Articular chondrocyte of knee joint (primary cell): ENCODE data around the gene STK32C. TPM values are rescaled to one million over a fixed set of nuclear protein-coding genes. Genes with fewer than 3 reads are reported as not detected.

ENCODE experiments used
- total RNA-seq: library from RNA; depleted of rRNA; stranded (reverse); fragments of >200 nt; gene quantifications from 2 replicates; pipeline ENCODE4 v1.2.3, GENCODE V29; 2012

The STK32C gene
- 6.8 and 9.1 TPM in 2 replicates for total RNA-seq

DNA sequence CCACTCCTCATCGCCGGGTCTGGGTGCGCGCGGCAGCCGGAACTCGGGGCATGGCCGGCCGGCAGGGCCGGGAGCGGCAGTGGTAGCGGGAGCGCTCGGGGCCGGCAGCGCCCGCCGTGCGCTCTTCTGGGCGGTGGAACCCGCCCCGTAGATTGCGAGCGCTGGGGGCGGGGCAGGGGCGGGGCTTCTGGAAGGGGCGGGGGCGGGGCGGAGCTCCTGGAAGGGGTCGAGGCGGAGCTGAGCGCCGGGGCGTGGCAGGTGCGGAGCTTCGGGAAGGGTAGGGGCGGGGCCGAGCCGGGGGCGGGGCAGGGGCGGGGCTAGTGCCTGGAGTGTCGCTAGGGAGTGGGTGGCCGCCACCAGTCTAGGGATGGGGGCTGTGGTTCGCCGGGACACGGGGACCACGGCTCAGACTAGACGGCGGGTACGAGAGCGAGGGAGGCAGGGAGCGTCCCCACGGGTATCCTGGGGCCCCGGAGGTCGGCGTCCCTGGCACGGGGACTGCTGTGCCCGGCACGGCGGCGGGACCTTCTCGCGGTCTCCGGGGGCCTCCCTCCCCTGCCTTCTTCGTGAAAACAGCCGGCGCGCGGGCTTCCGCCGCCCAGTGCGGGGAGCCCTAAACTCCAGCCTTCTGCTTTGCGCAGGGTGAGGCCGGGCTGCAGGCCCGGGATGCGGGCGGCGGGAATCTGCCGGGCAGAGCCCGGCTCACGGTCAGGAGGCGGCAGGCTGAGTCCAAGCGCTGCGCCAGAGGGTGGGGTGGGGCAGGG, at the start of gene STK32C:
STK32C (minus strand) TSS at position 128 of the 764 bp plus-strand sequence; CDS start at position 11, 117 bp downstream.

DNA sequence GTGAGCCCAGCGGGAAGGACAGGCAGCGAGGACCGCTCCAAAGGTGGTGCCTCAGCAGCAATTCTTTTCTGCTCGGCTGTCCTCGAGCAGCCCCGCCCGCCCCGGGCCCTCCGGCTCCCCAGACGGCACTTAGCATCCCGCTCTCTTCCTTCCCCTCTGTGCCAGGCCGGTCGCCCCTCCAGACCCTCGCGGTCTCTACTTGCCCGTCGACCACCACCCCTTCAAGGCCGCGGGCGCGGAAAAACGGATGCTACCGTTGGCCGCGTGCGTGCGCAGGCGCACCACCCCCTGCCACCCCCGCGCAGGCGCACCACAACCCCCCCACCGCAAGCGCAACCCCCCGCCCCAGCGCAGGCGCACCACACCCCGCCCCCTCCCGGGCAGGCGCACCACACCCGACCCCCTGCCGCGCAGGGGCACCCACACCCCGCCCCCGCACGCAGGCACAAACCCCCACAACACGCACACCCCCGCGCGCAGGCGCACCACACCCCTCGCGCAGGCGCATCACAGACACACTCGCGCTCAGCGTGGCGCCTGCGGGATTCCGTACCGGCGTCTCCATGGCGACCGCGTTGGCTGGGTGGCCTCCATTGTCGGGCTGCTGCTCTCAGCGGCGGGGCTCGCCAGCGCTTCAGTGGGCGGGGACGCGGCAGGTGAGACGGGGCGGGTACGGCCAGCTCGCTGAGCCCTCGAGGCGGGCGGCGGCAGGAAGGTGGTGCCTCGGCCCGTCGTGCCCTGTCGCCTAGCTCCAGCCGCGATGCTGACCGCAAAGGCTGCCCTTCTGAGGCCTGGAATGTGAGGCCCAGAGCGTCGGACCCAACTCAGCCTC, 24.1 kb upstream of the STK32C start, which contains the start of gene LRRC27:
LRRC27 (plus strand) TSS at position 593 of the 832 bp plus-strand sequence. CDS start 1,332 bp downstream, outside the sequence.

GRCh38 chr10:132186488-132187429, 121.0 kb downstream of the STK32C start, which contains the start of gene DPYSL4:
Gene DPYSL4, plus strand, starts transcription at chr10:132186948. Its CDS starts 116 bp downstream, at chr10:132187064.

Other genes starting within 250 kb of the STK32C start
- 0.52 and 0.54 TPM in 2 replicates for gene JAKMIP3, start 242.0 kb downstream of the STK32C start, total RNA-seq
- gene DPYSL4, start 121.0 kb downstream of the STK32C start, total RNA-seq: 2.4 and 6.9 TPM in 2 replicates
- 12.1 and 12.7 TPM in 2 replicates for gene LRRC27, start 24.2 kb upstream of the STK32C start, total RNA-seq
- 7.7 and 8.1 TPM in 2 replicates for gene PWWP2B, start 89.2 kb upstream of the STK32C start, total RNA-seq
- gene INPP5A, start 229.8 kb upstream of the STK32C start, total RNA-seq: 16.3 TPM in 2 replicates